ENCODE results near the gene MYL6. TPM values are rescaled to one million over a fixed set of nuclear protein-coding genes. Genes with fewer than 3 reads are reported as not detected.

Gene MYL6
- total RNA-seq, 1 experiment from 2014 or later = 554 TPM

DNA sequence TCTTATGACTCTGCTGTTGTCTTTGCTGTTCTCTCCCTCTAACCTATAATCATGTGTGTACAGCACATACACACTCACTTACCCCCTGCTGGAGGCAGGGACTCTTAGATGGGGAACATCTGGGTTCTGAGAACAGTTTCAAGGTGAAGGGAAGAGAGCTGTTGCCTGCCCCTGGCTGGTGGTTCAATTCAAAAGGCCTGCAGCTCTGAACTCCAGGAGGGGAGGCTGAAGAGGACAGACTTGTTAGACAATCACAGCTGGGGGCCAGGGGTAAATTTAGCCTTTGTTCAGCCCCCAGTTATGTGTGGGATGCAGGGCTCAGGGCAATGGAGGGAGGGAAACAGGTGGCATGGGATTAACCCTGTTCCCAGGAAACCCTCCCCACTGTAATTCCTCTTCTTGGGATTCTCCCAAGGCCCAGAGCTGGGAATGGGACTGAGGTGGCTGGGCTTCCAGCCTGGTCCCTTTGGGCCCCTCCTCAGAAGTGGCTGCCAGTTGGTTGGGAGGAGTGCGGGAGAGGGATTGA, 3.9 kb upstream of the MYL6 start:
- RAD21 ChIA-PET (ENCODE audit: low non-redundant PET in 1 of 2, low total read pairs in 2 of 2, uncharacterized antibody in 2 of 2, unreplicated experiment in 2 of 2) = no interaction called here
- CTCF ChIA-PET = interaction anchor here (1.3 kb wide), 1 partner anchor 35 kb away, joined by 3 read pairs; the partner anchor contains the start of gene SMARCC2
- DNase-seq (ENCODE audit: low read depth, low spot score) (no peak), ATAC-seq (no peak)
- POLR2A ChIA-PET = no interaction called here
- Histone ChIP-seq H3K9me3 (ENCODE audit: control insufficient read depth in 1 of 2, insufficient read depth in 1 of 2, low read depth in 1 of 2, low read length in 2 of 2) (no peaks in the 10 kb centered on the region), H3K36me3 (ENCODE audit: control insufficient read depth in 1 of 2, insufficient read depth in 2 of 2, low read length in 2 of 2) (peaks cover 0 to 4% of the 10 kb centered on the region in 2 experiments; a peak in 2 of 4 replicates), H2AFZ (ENCODE audit: low read depth, low read length, poor library complexity, severe bottlenecking) (no peak overlapping the region), H3K27ac (ENCODE audit: low read depth, low read length) (no peak overlapping the region), H3K4me3 (replicated peaks in 1 of 2; ENCODE audit: low read depth in 1 of 2, low read length in 2 of 2) (no peak overlapping the region), H3K4me1 (ENCODE audit: control insufficient read depth in 1 of 2, insufficient read depth in 2 of 2, low read length in 2 of 2) (peaks cover 19 to 35% of the 10 kb centered on the region in 2 experiments), H3K27me3 (ENCODE audit: insufficient read depth, low read length) (no peaks in the 10 kb centered on the region), H3K9me2 (ENCODE audit: insufficient read depth) (no peaks in the 10 kb centered on the region), H3K9ac (ENCODE audit: low read length) (no peak overlapping the region), H3K79me2 (ENCODE audit: insufficient read depth, low read length) (peaks cover 12% of the 10 kb centered on the region), H4K20me1 (ENCODE audit: insufficient read depth) (no peaks in the 10 kb centered on the region), H3K4me2 (ENCODE audit: low read length) (0 out of 2 replicates have a peak overlapping the region, but pooled peaks have one; percentile 81)
- BruUV-seq (replicated peaks) = no TSS peak
- no peak for TF ChIP-seq SRF (IDR thresholded peaks at IDR 0.05; ENCODE audit: low read depth)
- no peak for TF ChIP-seq JUND (IDR thresholded peaks at IDR 0.05)
- TF ChIP-seq TCF7L2 (IDR thresholded peaks at IDR 0.05; ENCODE audit: borderline replicate concordance, extremely low read depth, insufficient read depth, insufficient read length) = no peak
- no peak for TF ChIP-seq CBX3 (IDR thresholded peaks at IDR 0.05; ENCODE audit: low read depth)
- TF ChIP-seq, protein P1, sequence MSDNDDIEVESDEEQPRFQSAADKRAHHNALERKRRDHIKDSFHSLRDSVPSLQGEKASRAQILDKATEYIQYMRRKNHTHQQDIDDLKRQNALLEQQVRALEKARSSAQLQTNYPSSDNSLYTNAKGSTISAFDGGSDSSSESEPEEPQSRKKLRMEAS (IDR thresholded peaks at IDR 0.05) = no peak
- TF ChIP-seq SP1 (IDR thresholded peaks at IDR 0.05; ENCODE audit: low read depth) = no peak
- TF ChIP-seq CEBPB (IDR thresholded peaks at IDR 0.05; ENCODE audit: low read depth) = no peak
- TF ChIP-seq EZH2 (IDR thresholded peaks at IDR 0.05) = no peak
- TF ChIP-seq POLR2AphosphoS5 (IDR thresholded peaks at IDR 0.05; ENCODE audit: low read depth, low read length) = no peak
- TF ChIP-seq, protein P2, sequence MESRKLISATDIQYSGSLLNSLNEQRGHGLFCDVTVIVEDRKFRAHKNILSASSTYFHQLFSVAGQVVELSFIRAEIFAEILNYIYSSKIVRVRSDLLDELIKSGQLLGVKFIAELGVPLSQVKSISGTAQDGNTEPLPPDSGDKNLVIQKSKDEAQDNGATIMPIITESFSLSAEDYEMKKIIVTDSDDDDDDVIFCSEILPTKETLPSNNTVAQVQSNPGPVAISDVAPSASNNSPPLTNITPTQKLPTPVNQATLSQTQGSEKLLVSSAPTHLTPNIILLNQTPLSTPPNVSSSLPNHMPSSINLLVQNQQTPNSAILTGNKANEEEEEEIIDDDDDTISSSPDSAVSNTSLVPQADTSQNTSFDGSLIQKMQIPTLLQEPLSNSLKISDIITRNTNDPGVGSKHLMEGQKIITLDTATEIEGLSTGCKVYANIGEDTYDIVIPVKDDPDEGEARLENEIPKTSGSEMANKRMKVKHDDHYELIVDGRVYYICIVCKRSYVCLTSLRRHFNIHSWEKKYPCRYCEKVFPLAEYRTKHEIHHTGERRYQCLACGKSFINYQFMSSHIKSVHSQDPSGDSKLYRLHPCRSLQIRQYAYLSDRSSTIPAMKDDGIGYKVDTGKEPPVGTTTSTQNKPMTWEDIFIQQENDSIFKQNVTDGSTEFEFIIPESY (IDR thresholded peaks at IDR 0.05; ENCODE audit: extremely low read depth, insufficient replicate concordance, low read length) = no peak
- no peak for TF ChIP-seq FOSL1 (IDR thresholded peaks at IDR 0.05; ENCODE audit: low read depth)
- TF ChIP-seq ZFX (IDR thresholded peaks at IDR 0.05) = no peak
- intact Hi-C loops (cut with micrococcal nuclease) = no loop called here

Measured in HCT116 (cell line).